Measurements from ENCODE around the gene ARL14EPL.

The ARL14EPL gene

DNA sequence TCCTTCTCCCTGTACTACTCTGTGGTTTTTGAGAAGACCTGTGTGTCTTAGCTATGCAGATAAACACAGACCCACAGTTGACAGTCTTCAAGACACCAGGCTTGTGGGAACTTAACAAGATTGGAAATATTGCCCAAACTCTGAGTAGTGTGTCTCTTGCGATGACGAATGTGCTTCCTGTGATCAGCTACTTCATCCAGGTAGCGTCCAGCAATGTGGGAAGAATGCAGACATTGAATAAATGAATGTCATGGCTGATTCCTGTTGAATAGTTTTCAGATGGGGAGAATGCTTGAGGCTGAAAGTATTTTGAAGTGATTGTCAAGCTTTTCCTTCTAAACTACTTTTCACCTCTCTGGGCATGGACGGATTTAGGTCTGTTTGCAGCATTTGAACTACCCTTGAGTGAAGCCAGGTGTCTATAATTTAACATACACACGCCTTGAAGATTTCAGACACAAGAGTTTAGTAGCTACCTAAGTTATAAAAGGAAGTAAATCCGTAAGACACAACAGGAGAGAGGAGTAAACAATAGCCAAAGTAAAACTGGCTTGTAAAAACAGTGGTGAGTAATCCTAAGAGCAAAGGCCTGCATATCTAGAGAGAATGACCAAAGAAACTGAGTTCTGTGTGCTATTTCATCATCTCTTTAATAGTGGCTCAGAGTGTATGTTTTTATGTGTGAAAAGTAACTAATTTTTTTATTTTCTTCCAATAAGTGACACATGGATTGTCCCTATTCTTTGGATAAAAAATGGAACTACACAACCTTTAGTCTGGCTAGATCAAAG, 30.0 kb upstream of the ARL14EPL start:
- no peaks in the 10 kb centered on the region for H3K9me3 ChIP-seq (ENCODE audit: control insufficient read depth, insufficient read depth, low read length)
- no peaks in the 10 kb centered on the region for H3K9me2 ChIP-seq (replicated peaks; ENCODE audit: control insufficient read depth, low read length)
- no peaks in the 10 kb centered on the region for H3K79me2 ChIP-seq (ENCODE audit: control insufficient read depth, low read length)
- H4K20me1 ChIP-seq (ENCODE audit: control insufficient read depth, insufficient read depth, low read depth, low read length) = no peaks in the 10 kb centered on the region
- H3K27ac ChIP-seq (ENCODE audit: low read depth, low read length) = no peak overlapping the region
- no peak for TF ChIP-seq EZH2phosphoT487 (IDR thresholded peaks at IDR 0.05; ENCODE audit: borderline replicate concordance, low read length)
- TF ChIP-seq, protein P1, sequence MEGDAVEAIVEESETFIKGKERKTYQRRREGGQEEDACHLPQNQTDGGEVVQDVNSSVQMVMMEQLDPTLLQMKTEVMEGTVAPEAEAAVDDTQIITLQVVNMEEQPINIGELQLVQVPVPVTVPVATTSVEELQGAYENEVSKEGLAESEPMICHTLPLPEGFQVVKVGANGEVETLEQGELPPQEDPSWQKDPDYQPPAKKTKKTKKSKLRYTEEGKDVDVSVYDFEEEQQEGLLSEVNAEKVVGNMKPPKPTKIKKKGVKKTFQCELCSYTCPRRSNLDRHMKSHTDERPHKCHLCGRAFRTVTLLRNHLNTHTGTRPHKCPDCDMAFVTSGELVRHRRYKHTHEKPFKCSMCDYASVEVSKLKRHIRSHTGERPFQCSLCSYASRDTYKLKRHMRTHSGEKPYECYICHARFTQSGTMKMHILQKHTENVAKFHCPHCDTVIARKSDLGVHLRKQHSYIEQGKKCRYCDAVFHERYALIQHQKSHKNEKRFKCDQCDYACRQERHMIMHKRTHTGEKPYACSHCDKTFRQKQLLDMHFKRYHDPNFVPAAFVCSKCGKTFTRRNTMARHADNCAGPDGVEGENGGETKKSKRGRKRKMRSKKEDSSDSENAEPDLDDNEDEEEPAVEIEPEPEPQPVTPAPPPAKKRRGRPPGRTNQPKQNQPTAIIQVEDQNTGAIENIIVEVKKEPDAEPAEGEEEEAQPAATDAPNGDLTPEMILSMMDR (IDR thresholded peaks at IDR 0.05; ENCODE audit: low read depth, low read length, poor library complexity, severe bottlenecking) = no peak
- no peak overlapping the region for H3K4me3 ChIP-seq (ENCODE audit: low read length)
- H3K4me1 ChIP-seq (ENCODE audit: control insufficient read depth, low read length) = no peaks in the 10 kb centered on the region
- H3K4me2 ChIP-seq (ENCODE audit: low read length) = no peak overlapping the region
- H3F3A ChIP-seq (ENCODE audit: control insufficient read depth, insufficient read depth) = no peaks in the 10 kb centered on the region
- H3K36me3 ChIP-seq (ENCODE audit: control insufficient read depth, low read length) = no peaks in the 10 kb centered on the region
- no peaks in the 10 kb centered on the region for H3K27me3 ChIP-seq (ENCODE audit: control insufficient read depth, low read length)

DNA sequence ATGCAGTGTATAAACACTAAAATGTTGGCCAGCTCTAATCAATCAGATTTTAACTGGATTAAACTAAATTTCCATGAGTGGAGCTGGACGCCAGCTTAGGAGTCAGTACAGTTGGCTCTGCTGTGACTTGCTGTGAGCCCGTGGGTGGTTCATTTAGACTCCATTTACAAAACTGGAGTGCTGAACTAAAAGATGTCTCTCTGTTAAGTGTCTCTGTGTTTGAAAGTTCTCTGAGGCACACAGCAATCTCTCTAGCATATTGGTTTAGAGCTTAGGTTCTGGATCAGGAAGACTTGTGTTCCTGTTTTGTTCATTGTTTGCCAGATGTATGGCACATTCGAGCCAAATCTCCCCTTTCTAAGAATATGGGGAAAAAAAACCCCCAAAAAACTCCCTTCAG, 28.0 kb upstream of the ARL14EPL start:
- Histone ChIP-seq H4K20me1 (ENCODE audit: control insufficient read depth, insufficient read depth, low read depth, low read length) (no peaks in the 10 kb centered on the region), H3K36me3 (ENCODE audit: control insufficient read depth, low read length) (no peaks in the 10 kb centered on the region)
- TF ChIP-seq EZH2phosphoT487 (IDR thresholded peaks at IDR 0.05; ENCODE audit: borderline replicate concordance, low read length) = no peak
- TF ChIP-seq, protein P1 (IDR thresholded peaks at IDR 0.05; ENCODE audit: low read depth, low read length, poor library complexity, severe bottlenecking) = no peak

DNA sequence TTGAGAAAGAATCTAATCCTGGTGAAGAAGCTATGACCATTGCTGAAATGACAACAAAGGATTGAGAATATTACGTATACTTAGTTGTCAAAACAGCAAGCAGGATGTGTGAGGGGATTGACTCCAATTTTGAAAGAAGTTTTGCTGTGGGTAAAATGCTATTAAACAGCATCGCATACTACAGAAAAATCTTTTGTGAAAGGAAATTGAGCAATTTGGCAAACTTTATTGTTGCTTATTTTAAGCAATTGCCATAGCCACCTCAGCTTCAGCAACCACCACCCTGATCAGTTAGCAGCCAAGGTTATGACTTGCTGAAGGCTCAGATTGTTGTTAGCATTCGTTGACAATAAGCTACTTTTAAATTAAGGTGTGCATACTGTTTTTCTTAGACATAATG, 22.5 kb upstream of the ARL14EPL start:
- H3K36me3 ChIP-seq (ENCODE audit: control insufficient read depth, low read length) = no peaks in the 10 kb centered on the region
- no peaks in the 10 kb centered on the region for H3K9me3 ChIP-seq (ENCODE audit: control insufficient read depth, insufficient read depth, low read length)
- no peak for TF ChIP-seq EZH2phosphoT487 (IDR thresholded peaks at IDR 0.05; ENCODE audit: borderline replicate concordance, low read length)
- TF ChIP-seq, protein P1 (IDR thresholded peaks at IDR 0.05; ENCODE audit: low read depth, low read length, poor library complexity, severe bottlenecking) = no peak
- H4K20me1 ChIP-seq (ENCODE audit: control insufficient read depth, insufficient read depth, low read depth, low read length) = no peaks in the 10 kb centered on the region
- no peak overlapping the region for H3K4me3 ChIP-seq (ENCODE audit: low read length)
- no peak overlapping the region for H3K27ac ChIP-seq (ENCODE audit: low read depth, low read length)
- no peaks in the 10 kb centered on the region for H3K9me2 ChIP-seq (replicated peaks; ENCODE audit: control insufficient read depth, low read length)
- no peaks in the 10 kb centered on the region for H3K27me3 ChIP-seq (ENCODE audit: control insufficient read depth, low read length)
- no peaks in the 10 kb centered on the region for H3K4me1 ChIP-seq (ENCODE audit: control insufficient read depth, low read length)
- no peaks in the 10 kb centered on the region for H3K79me2 ChIP-seq (ENCODE audit: control insufficient read depth, low read length)
- no peaks in the 10 kb centered on the region for H3F3A ChIP-seq (ENCODE audit: control insufficient read depth, insufficient read depth)
- no peak overlapping the region for H3K4me2 ChIP-seq (ENCODE audit: low read length)

More for the DNA sequence above, 28.0 kb upstream of the ARL14EPL start:
- no peaks in the 10 kb centered on the region for H3F3A ChIP-seq (ENCODE audit: control insufficient read depth, insufficient read depth)
- no peak overlapping the region for H3K27ac ChIP-seq (ENCODE audit: low read depth, low read length)
- no peaks in the 10 kb centered on the region for H3K79me2 ChIP-seq (ENCODE audit: control insufficient read depth, low read length)
- H3K9me3 ChIP-seq (ENCODE audit: control insufficient read depth, insufficient read depth, low read length) = no peaks in the 10 kb centered on the region
- H3K27me3 ChIP-seq (ENCODE audit: control insufficient read depth, low read length) = no peaks in the 10 kb centered on the region
- H3K4me2 ChIP-seq (ENCODE audit: low read length) = no peak overlapping the region
- no peaks in the 10 kb centered on the region for H3K4me1 ChIP-seq (ENCODE audit: control insufficient read depth, low read length)
- no peak overlapping the region for H3K4me3 ChIP-seq (ENCODE audit: low read length)
- H3K9me2 ChIP-seq (replicated peaks; ENCODE audit: control insufficient read depth, low read length) = no peaks in the 10 kb centered on the region

All from DOHH2 (cell line).